Measurements from ENCODE around the gene SPOCD1.

DNA sequence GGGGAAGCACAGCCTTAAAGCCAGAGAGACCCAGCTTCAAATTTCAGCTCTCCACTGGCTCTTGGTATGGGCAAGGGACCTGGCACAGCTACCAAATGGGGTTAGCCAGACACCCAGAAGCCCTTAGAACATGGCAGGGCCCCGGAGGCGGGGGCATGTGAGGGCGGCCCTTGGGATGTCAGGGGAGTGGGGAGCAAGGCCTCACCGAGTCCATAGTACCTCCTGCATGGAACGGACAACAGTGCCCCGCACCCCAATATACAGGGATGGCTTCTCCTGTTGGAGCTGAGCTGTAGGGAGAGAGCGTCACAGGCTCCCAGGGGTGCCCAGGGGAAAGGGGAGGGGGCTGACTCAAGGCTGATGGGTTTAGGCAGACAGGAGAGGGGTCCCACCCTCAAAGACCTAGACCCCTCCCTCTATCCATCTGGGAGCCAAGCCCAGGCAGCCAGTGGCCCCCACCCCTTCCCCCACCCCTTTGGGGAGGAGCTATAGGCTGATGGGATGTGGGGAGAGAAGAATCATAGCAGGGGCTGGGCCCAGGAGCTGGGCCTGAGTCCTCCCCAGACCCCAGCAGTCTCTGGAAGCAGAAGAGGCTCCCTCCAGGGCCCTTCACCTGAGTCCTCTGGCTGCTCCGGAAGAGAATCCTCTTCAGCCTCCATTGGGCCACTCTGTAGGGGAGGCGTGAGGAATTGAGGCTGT, 16.5 kb downstream of the SPOCD1 start:
- TF ChIP-seq, protein P1, sequence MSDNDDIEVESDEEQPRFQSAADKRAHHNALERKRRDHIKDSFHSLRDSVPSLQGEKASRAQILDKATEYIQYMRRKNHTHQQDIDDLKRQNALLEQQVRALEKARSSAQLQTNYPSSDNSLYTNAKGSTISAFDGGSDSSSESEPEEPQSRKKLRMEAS (IDR thresholded peaks at IDR 0.05; ENCODE audit: low read depth, low read length): no peak
- TF ChIP-seq, protein P2, sequence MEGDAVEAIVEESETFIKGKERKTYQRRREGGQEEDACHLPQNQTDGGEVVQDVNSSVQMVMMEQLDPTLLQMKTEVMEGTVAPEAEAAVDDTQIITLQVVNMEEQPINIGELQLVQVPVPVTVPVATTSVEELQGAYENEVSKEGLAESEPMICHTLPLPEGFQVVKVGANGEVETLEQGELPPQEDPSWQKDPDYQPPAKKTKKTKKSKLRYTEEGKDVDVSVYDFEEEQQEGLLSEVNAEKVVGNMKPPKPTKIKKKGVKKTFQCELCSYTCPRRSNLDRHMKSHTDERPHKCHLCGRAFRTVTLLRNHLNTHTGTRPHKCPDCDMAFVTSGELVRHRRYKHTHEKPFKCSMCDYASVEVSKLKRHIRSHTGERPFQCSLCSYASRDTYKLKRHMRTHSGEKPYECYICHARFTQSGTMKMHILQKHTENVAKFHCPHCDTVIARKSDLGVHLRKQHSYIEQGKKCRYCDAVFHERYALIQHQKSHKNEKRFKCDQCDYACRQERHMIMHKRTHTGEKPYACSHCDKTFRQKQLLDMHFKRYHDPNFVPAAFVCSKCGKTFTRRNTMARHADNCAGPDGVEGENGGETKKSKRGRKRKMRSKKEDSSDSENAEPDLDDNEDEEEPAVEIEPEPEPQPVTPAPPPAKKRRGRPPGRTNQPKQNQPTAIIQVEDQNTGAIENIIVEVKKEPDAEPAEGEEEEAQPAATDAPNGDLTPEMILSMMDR (IDR thresholded peaks at IDR 0.05; ENCODE audit: low read depth, low read length): no peak
- TF ChIP-seq POLR2A (IDR thresholded peaks at IDR 0.05; ENCODE audit: extremely low read depth, insufficient read length): no peak
